ENCODE results near the gene PEAK1. TPM values are rescaled to one million over a fixed set of nuclear protein-coding genes. Genes with fewer than 3 reads are reported as not detected.

The PEAK1 gene
- total and polyA plus RNA-seq, 9 of the 15 experiments (the other 6 are each of a cell fraction or from before 2014, with no cell fraction given), result 0.99 to 22.4 (median 10.8) TPM

- Histone ChIP-seq H2AFZ (ENCODE audit: low read depth, low read length) (no peak overlapping the region), H3K4me3 (no peak overlapping the region), H3K9ac (ENCODE audit: insufficient read depth in 1 of 2, low read depth in 2 of 2, low read length in 2 of 2) (no peak overlapping the region), H3K27me3 (ENCODE audit: control insufficient read depth in 2 of 2, insufficient read depth in 2 of 2, low read length in 2 of 2) (no peaks in the 10 kb centered on the region), H3K36me3 (ENCODE audit: control insufficient read depth, insufficient read depth, low read length) (peaks cover 10% of the 10 kb centered on the region; the same call in 2 of the 3 replicates), H4K20me1 (replicated peaks; ENCODE audit: control insufficient read depth, insufficient read depth, low read length) (no peaks in the 10 kb centered on the region), H3K4me2 (ENCODE audit: insufficient read depth, low read length) (no peak overlapping the region), H3K27ac (ENCODE audit: extremely low read depth, low read depth, low read length) (no peak overlapping the region), H3K9me3 (replicated peaks; ENCODE audit: control insufficient read depth, insufficient read depth, low read depth, low read length) (no peaks in the 10 kb centered on the region), H3K4me1 (replicated peaks in 1 of 2; ENCODE audit: control insufficient read depth in 2 of 2, insufficient read depth in 2 of 2, low read length in 2 of 2) (peaks cover 0 to 5% of the 10 kb centered on the region in 2 experiments; a peak in 1 of 5 replicates), H3K9me1 (ENCODE audit: control insufficient read depth, insufficient read depth, low read length) (no peaks in the 10 kb centered on the region), H3K79me2 (ENCODE audit: control insufficient read depth, insufficient read depth, low read length) (peaks cover 12% of the 10 kb centered on the region; the same call in 2 of the 3 replicates)
- in situ Hi-C loops (cut with MboI) (no loop called here), intact Hi-C loops (cut with micrococcal nuclease) (no loop called here)
- BruUV-seq (replicated peaks), result no TSS peak
- ChIA-PET CTCF (ENCODE audit: low intra/inter-chr PET ratio) (no interaction called here), POLR2A (interaction anchor here (0.6 to 2.0 kb wide), 8 partner anchors 9 to 51 kb away, joined by 3 to 8 read pairs (median 4); no protein-coding TSS in a partner anchor)
- no peak for ATAC-seq
- no peak for DNase-seq (ENCODE audit: extremely low read depth in 1 of 4, low spot score in 3 of 4)
- 74% methylated on average over 4 of the region's 4 CpGs for WGBS (ENCODE audit: insufficient coverage, low coverage, missing lambda C conversion rate)
- no peak for FAIRE-seq
- no peak for TF ChIP-seq SMARCC2 (IDR thresholded peaks at IDR 0.05; ENCODE audit: low read depth)
- TF ChIP-seq YBX1 (IDR thresholded peaks at IDR 0.05), result no peak
- TF ChIP-seq, protein P1, sequence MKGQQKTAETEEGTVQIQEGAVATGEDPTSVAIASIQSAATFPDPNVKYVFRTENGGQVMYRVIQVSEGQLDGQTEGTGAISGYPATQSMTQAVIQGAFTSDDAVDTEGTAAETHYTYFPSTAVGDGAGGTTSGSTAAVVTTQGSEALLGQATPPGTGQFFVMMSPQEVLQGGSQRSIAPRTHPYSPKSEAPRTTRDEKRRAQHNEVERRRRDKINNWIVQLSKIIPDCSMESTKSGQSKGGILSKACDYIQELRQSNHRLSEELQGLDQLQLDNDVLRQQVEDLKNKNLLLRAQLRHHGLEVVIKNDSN (CRISPR knock-in tag; IDR thresholded peaks at IDR 0.05), result no peak
- TF ChIP-seq ZNF696 (CRISPR knock-in tag; conservative IDR thresholded peaks at IDR 0.05), result no peak
- TF ChIP-seq KLF16 (IDR thresholded peaks at IDR 0.05), result no peak
- TF ChIP-seq HDAC8 (tag; IDR thresholded peaks at IDR 0.05), result no peak
- no peak for TF ChIP-seq TFAM (CRISPR knock-in tag; conservative IDR thresholded peaks at IDR 0.05)
These were observed 361.4 kb downstream of the PEAK1 start for GRCh38 chr15:77058468-77058867.

All from K562 (cell line).